ENCODE measurements around the gene KRTAP2-3.

DNA sequence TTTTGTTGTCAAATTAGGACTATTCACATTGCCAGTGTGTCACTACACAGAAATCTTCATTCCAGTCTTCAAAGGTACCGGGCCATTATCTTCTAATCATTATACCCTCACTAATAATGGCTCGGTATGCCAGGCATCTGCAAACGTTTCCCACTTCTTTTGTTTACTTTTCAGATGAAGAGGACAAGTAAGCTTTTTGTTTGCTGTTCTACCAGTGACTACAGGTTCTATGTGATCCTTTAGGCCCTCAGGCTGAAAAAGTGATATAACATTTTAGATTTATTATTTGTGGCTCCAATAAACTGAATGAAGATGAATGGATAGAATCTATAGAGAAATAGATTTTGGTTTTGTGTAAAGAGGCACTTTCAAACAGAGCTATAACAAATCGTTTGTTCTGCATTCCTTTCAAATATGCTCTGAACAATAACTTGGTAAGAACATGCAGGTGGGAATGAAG lies 50.6 kb downstream of the KRTAP2-3 start:
- TF ChIP-seq POLR2A (IDR thresholded peaks at IDR 0.05) (no peak), CTCF (IDR thresholded peaks at IDR 0.05) (no peak)
